Endothelial cell of umbilical vein (primary cell): ENCODE results near the gene COL19A1. TPM values are rescaled to one million over a fixed set of nuclear protein-coding genes. Genes with fewer than 3 reads are reported as not detected.

ENCODE experiments used
- BruUV-seq: library from RNA; stranded (reverse); fragments of 400-500 nt; replicated peaks from 2 replicates; lab custom pipeline; 2021; lab: Mats Ljungman, UMichigan
- CTCF ChIA-PET: fragments of 300-600, 350-600 bp; sonication (Branson Sonifier 250); formaldehyde crosslinking; loops from one replicate; lab custom pipeline; 2021; ENCODE audit warnings: antibody characterized with exemption, inconsistent platforms; lab: Charles Lee
- POLR2A ChIA-PET: fragments of 300-600, 350-600 bp; sonication (Branson Sonifier 250); formaldehyde crosslinking; loops from one replicate; lab custom pipeline; 2021; ENCODE audit warnings: antibody characterized with exemption, inconsistent platforms; lab: Charles Lee
- DNase-seq: peaks from one replicate; pipeline ENCODE4 v3.0.0-alpha.2; 2011; ENCODE audit warnings: low read depth, low spot score
- FAIRE-seq: peaks from 2 replicates; lab custom pipeline; 2011; peaks lifted over from hg19 to GRCh38; lab: Jason Lieb, UNC
- H2AFZ ChIP-seq: 2 replicates; pipeline ENCODE4 v1.6.0; 2012; ENCODE audit warnings: low read depth, low read length, control low read depth, inconsistent platforms
- H3K27ac ChIP-seq: 2 replicates; pipeline ENCODE4 v1.5.1; 2011; ENCODE audit warnings: low read depth, mild to moderate bottlenecking, control low read depth, low read length, moderate library complexity; ENCODE audit not compliant: insufficient read depth
- H3K27me3 ChIP-seq, 2 experiments: 2 replicates each; pipeline versions ENCODE4 v1.6.0 to v1.6.1; 2011; ENCODE audit warnings: low read length in 2 of 2, mixed read lengths in 1 of 2; ENCODE audit not compliant: control insufficient read depth in 2 of 2, insufficient read depth in 2 of 2
- H3K36me3 ChIP-seq, 2 experiments: 2 replicates in 1 of 2; 3 replicates in 1 of 2; pipeline ENCODE4 v1.5.1; 2011; ENCODE audit warnings: low read length in 2 of 2, mild to moderate bottlenecking in 1 of 2, moderate library complexity in 1 of 2; ENCODE audit not compliant: control insufficient read depth in 2 of 2, insufficient read depth in 2 of 2; ENCODE audit errors: extremely low read depth in 1 of 2
- H3K4me1 ChIP-seq: 3 replicates; pipeline ENCODE4 v1.5.1; 2011; ENCODE audit warnings: mild to moderate bottlenecking, low read length; ENCODE audit not compliant: control insufficient read depth, insufficient read depth; ENCODE audit errors: extremely low read depth
- H3K4me2 ChIP-seq: 2 replicates; pipeline ENCODE4 v1.6.1; 2011; ENCODE audit warnings: low read length, control low read depth, mixed read lengths; ENCODE audit not compliant: insufficient read depth
- H3K4me3 ChIP-seq, 3 experiments: fragments of 200-600 bp in 1 of 3; sonication (generic), shearing (Covaris generic) in 1 of 3; replicated peaks in 1 of 3; 2 replicates each; pipeline ENCODE4 v1.5.1; 2011 to 2016; ENCODE audit warnings: control low read depth in 3 of 3, low read length in 3 of 3, mild to moderate bottlenecking in 2 of 3, inconsistent platforms in 1 of 3, low read depth in 1 of 3, moderate library complexity in 1 of 3; ENCODE audit not compliant: insufficient read depth in 1 of 3
- H3K79me2 ChIP-seq: 2 replicates; pipeline ENCODE4 v1.6.0; 2012; ENCODE audit warnings: low read length, inconsistent platforms; ENCODE audit not compliant: control insufficient read depth, insufficient read depth
- H3K9ac ChIP-seq: replicated peaks from 2 replicates; pipeline ENCODE3; 2011; ENCODE audit warnings: low read length, control low read depth; ENCODE audit not compliant: insufficient read depth; ENCODE audit errors: extremely low read depth
- H3K9me1 ChIP-seq: replicated peaks from 3 replicates; pipeline ENCODE4 v1.6.0; 2011; ENCODE audit warnings: mild to moderate bottlenecking, low read length; ENCODE audit not compliant: control insufficient read depth, insufficient read depth; ENCODE audit errors: extremely low read depth
- H3K9me3 ChIP-seq: replicated peaks from 2 replicates; pipeline ENCODE4 v1.5.1; 2012; ENCODE audit warnings: low read length, inconsistent platforms; ENCODE audit not compliant: control insufficient read depth, insufficient read depth
- H4K20me1 ChIP-seq: replicated peaks from 2 replicates; pipeline ENCODE3; 2011; ENCODE audit warnings: mild to moderate bottlenecking, low read length; ENCODE audit not compliant: control insufficient read depth, insufficient read depth; ENCODE audit errors: extremely low read depth
- EZH2 ChIP-seq: IDR thresholded peaks from 2 replicates; pipeline ENCODE4 v1.6.1; 2012; ENCODE audit warnings: borderline replicate concordance, low read depth, mild to moderate bottlenecking, moderate library complexity, low read length, inconsistent platforms; ENCODE audit not compliant: severe bottlenecking
- FOS ChIP-seq: IDR thresholded peaks from 2 replicates; pipeline ENCODE4 v1.6.1; 2011; ENCODE audit warnings: mild to moderate bottlenecking, low read length, moderate library complexity, borderline replicate concordance; ENCODE audit not compliant: insufficient read depth
- GATA2 ChIP-seq: IDR thresholded peaks from 2 replicates; pipeline ENCODE4 v1.7.0; 2011; ENCODE audit warnings: low read depth, mild to moderate bottlenecking, moderate library complexity, mixed read lengths, low read length; ENCODE audit not compliant: insufficient read length, insufficient read depth
- JUN ChIP-seq: IDR thresholded peaks from 2 replicates; pipeline ENCODE4 v1.6.1; 2011; ENCODE audit warnings: borderline replicate concordance, low read depth; ENCODE audit not compliant: insufficient read length, insufficient read depth
- MYC ChIP-seq: IDR thresholded peaks from one replicate; pipeline ENCODE4 v1.6.1; 2011; ENCODE audit warnings: mild to moderate bottlenecking, low read depth, low read length
- POLR2A ChIP-seq: IDR thresholded peaks from 2 replicates; pipeline ENCODE4 v1.6.1; 2012; ENCODE audit warnings: low read depth, mild to moderate bottlenecking, control low read depth, low read length
- POLR2AphosphoS5 ChIP-seq: IDR thresholded peaks from 2 replicates; pipeline ENCODE4 v1.6.1; 2012; ENCODE audit warnings: low read depth, mild to moderate bottlenecking, control low read depth, low read length, moderate library complexity; ENCODE audit not compliant: insufficient read depth
- dilution Hi-C: fragments of 300-500 bp; cut with MboI; formaldehyde crosslinking; loops from one replicate; pipeline ENCODE4 v1.15.0; 2019; ENCODE audit warnings: low sequenced_read_pairs; ENCODE audit not compliant: extremely low pct_ligation_motif_present
- intact Hi-C: fragments of 100-400 bp; cut with micrococcal nuclease; formaldehyde crosslinking; loops from one replicate; pipeline ENCODE4 v1.10.0; 2022
- polyA plus RNA-seq, 4 experiments: library from polyadenylated mRNA; depleted of rRNA in 3 of 4; stranded (reverse) in 3 of 4; unstranded in 1 of 4; fragments of >200 nt; gene quantifications; 2 replicates each; pipeline versions ENCODE4 v1.2.1 to v1.2.3, GENCODE V29; 2011 to 2012; ENCODE audit warnings: missing spikeins in 1 of 4
- total RNA-seq: library from RNA; stranded (reverse); gene quantifications from 2 replicates; pipeline ENCODE4 v1.2.3, GENCODE V29; 2021
- TF ChIP-seq, protein P1 (sequence below), 2 donors: IDR thresholded peaks; 1 replicate in 1 of 2; 2 replicates in 1 of 2; pipeline ENCODE4 v1.5.1; 2011; ENCODE audit warnings: low read length in 2 of 2, mild to moderate bottlenecking in 2 of 2, moderate library complexity in 2 of 2, control low read depth in 1 of 2, inconsistent platforms in 1 of 2, low read depth in 1 of 2; ENCODE audit not compliant: insufficient read depth in 1 of 2; ENCODE audit errors: extremely low read depth in 1 of 2
- TF ChIP-seq, protein P2 (sequence below): IDR thresholded peaks from 2 replicates; pipeline ENCODE4 v1.6.1; 2011; ENCODE audit not compliant: insufficient read depth, insufficient read length

Gene COL19A1
- total and polyA plus RNA-seq, 2 donors (not counting 3 experiments of a cell fraction or from before 2014, with no cell fraction given) = not detected

DNA sequence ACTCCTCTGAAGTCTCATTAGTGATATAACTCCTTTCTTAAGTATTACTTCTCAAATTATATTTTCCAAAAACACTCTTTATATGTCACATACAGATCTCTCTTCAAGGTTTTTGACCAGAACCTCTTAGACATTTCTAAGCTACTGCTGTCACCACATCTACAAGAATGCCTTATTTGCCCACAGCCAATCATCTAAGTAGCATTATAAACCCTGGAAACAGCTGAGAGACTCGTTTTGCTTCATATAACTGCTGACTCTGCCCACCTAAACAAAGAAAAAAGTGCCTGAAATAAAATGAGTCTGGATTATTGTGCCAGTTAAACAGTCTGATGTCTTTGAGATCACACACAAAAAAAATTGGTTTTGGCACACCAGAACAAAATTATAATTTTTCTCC is 270.6 kb downstream of the COL19A1 start:
- TF ChIP-seq EZH2 = no peak
- TF ChIP-seq GATA2 = no peak
- TF ChIP-seq, protein P1, sequence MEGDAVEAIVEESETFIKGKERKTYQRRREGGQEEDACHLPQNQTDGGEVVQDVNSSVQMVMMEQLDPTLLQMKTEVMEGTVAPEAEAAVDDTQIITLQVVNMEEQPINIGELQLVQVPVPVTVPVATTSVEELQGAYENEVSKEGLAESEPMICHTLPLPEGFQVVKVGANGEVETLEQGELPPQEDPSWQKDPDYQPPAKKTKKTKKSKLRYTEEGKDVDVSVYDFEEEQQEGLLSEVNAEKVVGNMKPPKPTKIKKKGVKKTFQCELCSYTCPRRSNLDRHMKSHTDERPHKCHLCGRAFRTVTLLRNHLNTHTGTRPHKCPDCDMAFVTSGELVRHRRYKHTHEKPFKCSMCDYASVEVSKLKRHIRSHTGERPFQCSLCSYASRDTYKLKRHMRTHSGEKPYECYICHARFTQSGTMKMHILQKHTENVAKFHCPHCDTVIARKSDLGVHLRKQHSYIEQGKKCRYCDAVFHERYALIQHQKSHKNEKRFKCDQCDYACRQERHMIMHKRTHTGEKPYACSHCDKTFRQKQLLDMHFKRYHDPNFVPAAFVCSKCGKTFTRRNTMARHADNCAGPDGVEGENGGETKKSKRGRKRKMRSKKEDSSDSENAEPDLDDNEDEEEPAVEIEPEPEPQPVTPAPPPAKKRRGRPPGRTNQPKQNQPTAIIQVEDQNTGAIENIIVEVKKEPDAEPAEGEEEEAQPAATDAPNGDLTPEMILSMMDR (IDR thresholded peaks at IDR 0.05; ENCODE audit: extremely low read depth in 1 of 2, insufficient read depth in 1 of 2, low read depth in 1 of 2, low read length in 2 of 2) = no peak
- TF ChIP-seq POLR2A = no peak
- TF ChIP-seq JUN = no peak
- TF ChIP-seq, protein P2, sequence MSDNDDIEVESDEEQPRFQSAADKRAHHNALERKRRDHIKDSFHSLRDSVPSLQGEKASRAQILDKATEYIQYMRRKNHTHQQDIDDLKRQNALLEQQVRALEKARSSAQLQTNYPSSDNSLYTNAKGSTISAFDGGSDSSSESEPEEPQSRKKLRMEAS = no peak
- TF ChIP-seq MYC = no peak
- TF ChIP-seq FOS = no peak
- TF ChIP-seq POLR2AphosphoS5 = no peak
- POLR2A ChIA-PET = no interaction called here
- no peak overlapping the region for H3K4me3 ChIP-seq
- no peaks in the 10 kb centered on the region for H4K20me1 ChIP-seq
- dilution Hi-C loops = no loop called here
- no peak overlapping the region for H2AFZ ChIP-seq
- DNase-seq (no peak), FAIRE-seq (no peak)
- CTCF ChIA-PET = no interaction called here
- no peaks in the 10 kb centered on the region for H3K79me2 ChIP-seq
- no peaks in the 10 kb centered on the region for H3K36me3 ChIP-seq
- H3K27me3 ChIP-seq = no peaks in the 10 kb centered on the region
- no TSS peak for BruUV-seq
- no peaks in the 10 kb centered on the region for H3K9me3 ChIP-seq
- H3K9ac ChIP-seq = no peak overlapping the region
- no peaks in the 10 kb centered on the region for H3K4me1 ChIP-seq
- no peak overlapping the region for H3K4me2 ChIP-seq
- H3K27ac ChIP-seq = no peak overlapping the region
- H3K9me1 ChIP-seq = no peaks in the 10 kb centered on the region
- intact Hi-C loops = no loop called here
